Naive thymus-derived CD8-positive, alpha-beta T cell (primary cell): Measurements from ENCODE around the gene COBL. TPM values are rescaled to one million over a fixed set of nuclear protein-coding genes. Genes with fewer than 3 reads are reported as not detected.
A peak's percentile ranks its signal among the peaks of the same experiment; 100 is the strongest.

ENCODE experiments used
- ATAC-seq, 2 donors: fragments of 150-1000 bp; cut with Tn5 transposase in 1 of 2; sonication (Bioruptor Pico), chemical (Tn5 transposase) in 1 of 2; 1 replicate in 1 of 2; 2 replicates in 1 of 2; pipeline ENCODE4 v1.10.0; 2021; ENCODE audit warnings: mild to moderate bottlenecking in 2 of 2, moderate library complexity in 2 of 2
- POLR2A ChIA-PET: fragments of 350-600 bp; sonication (Branson Sonifier 250); formaldehyde crosslinking; loops from one replicate; lab custom pipeline; 2021; ENCODE audit warnings: antibody characterized with exemption; lab: Charles Lee
- DNase-seq, 10 donors: peaks; one replicate each; pipeline versions ENCODE4 v3.0.0 to v3.0.0-alpha.2; 2020 to 2022
- H3K27ac Mint-ChIP-seq, 10 donors: one replicate each; pipeline ENCODE4 v1.8.0; 2020 to 2022; ENCODE audit warnings: mild to moderate bottlenecking in 10 of 10, mixed read lengths in 10 of 10, moderate library complexity in 4 of 10, inconsistent platforms in 1 of 10
- H3K27me3 Mint-ChIP-seq, 5 donors: one replicate each; pipeline ENCODE4 v1.8.0; 2021 to 2022; ENCODE audit warnings: mixed read lengths in 5 of 5
- H3K36me3 Mint-ChIP-seq, 3 donors: one replicate each; pipeline ENCODE4 v1.8.0; 2020 to 2022; ENCODE audit warnings: mixed read lengths in 3 of 3, mild to moderate bottlenecking in 2 of 3, inconsistent platforms in 1 of 3
- H3K4me1 Mint-ChIP-seq, 4 donors: one replicate each; pipeline ENCODE4 v1.8.0; 2021 to 2022; ENCODE audit warnings: mixed read lengths in 4 of 4
- H3K4me3 Mint-ChIP-seq, 10 donors: one replicate each; pipeline ENCODE4 v1.8.0; 2020 to 2022; ENCODE audit warnings: mild to moderate bottlenecking in 10 of 10, mixed read lengths in 10 of 10, moderate library complexity in 6 of 10, inconsistent platforms in 1 of 10
- H3K9me3 Mint-ChIP-seq, 9 donors: one replicate each; pipeline ENCODE4 v1.8.0; 2020 to 2022; ENCODE audit warnings: mixed read lengths in 9 of 9, mild to moderate bottlenecking in 3 of 9, inconsistent platforms in 1 of 9, moderate library complexity in 1 of 9
- polyA plus RNA-seq, 3 donors: library from polyadenylated mRNA; unstranded; fragments of 300-500 nt; fragmentation: Illumina TruSeq; gene quantifications; one replicate each; pipeline ENCODE4 v1.2.3, GENCODE V29; 2021
- total RNA-seq, 8 experiments: library from RNA in 2 of 8; stranded (reverse) in 2 of 8; gene quantifications; one replicate each; pipeline ENCODE4 v1.2.3 and lab custom pipeline; 2021 to 2026

COBL gene
- total and polyA plus RNA-seq, 5 experiments from 2014 or later = not detected

DNA sequence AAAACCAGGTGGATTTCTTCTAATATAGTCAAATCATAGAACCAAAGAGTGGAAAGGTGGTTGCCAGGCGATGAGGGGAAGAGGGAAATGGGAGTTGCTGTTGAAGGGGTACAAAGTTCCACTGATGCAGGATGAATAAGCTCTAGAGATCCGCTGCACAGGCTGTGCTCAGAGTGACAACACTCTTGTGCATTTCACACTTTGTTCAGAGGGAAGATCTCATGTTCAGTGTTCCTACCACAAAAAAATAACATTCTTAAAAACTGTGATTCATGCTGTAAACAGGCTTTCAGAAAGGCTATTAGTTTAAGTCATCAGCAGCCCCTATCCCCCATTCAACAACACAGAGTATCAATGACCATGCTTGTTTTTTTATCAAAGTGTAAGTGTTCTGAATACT, 213.8 kb downstream of the COBL start:
- Mint-ChIP-seq H3K36me3 (peaks cover 0 to 5% (median 0%) of the 10 kb centered on the region in 3 donors), H3K27me3 (peaks cover 0 to 2% (median 0%) of the 10 kb centered on the region in 5 donors), H3K27ac (no peak overlapping the region), H3K4me3 (no peak overlapping the region), H3K9me3 (peaks cover 0 to 8% (median 2%) of the 10 kb centered on the region in 9 donors), H3K4me1 (no peaks in the 10 kb centered on the region)
- no peak for ATAC-seq
- POLR2A ChIA-PET = no interaction called here
- no peak for DNase-seq

DNA sequence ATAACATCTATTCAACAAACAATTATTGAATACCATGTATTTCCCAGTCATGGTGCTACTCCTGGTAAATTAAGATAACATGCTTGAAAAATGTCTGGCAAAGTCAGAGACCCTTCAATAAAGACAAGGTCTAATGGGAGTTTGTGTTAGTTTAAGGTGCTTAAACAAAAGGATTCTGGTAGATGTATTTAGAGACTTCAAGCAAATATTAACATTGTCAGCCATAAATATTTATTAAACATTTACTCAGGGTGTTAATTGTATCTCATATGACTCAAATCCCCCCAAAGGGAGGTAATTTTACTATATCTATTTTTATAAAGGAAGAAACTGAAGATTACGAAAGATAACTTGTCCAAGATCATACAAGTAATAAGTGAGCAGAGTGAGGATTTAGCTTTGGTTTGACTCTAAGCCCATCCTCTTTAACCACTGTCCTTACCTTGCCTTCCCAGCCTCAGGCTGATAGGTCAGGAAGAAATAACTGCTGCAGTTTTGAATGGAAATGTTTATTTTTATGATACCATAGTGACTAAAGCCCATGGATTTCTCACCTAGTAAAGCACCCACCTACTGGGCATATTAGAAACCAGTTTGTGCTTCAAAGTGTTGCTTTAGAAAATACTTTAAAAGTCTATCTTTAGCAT, 215.4 kb downstream of the COBL start:
- H3K36me3 Mint-ChIP-seq = peaks cover 0 to 16% (median 0%) of the 10 kb centered on the region in 3 donors
- H3K27me3 Mint-ChIP-seq = peaks cover 0 to 3% (median 0%) of the 10 kb centered on the region in 5 donors
- peaks cover 0 to 20% (median 6%) of the 10 kb centered on the region in 9 donors for H3K9me3 Mint-ChIP-seq
- POLR2A ChIA-PET = no interaction called here
- no peak overlapping the region for H3K27ac Mint-ChIP-seq
- ATAC-seq (no peak), DNase-seq (no peak)
- no peak overlapping the region for H3K4me3 Mint-ChIP-seq
- no peaks in the 10 kb centered on the region for H3K4me1 Mint-ChIP-seq

DNA sequence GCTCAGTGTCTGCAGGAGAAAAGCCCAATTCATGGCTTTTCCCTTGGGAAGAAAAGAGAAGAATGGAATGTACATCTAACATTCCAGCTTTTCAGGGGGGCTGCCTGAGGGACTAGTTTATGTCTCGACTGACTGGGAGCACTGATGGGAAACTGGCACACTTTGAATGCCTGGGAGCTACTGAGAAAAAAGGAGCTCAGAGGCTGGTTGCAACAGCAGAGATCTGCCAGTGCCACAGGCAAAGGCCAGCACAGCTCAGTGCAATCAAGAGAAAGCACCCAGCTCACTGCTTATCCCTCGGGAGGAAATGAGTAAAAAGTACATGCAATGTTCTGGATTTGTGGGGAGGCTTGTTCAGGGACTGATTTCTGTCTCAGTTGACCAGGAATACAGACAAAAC, 226.2 kb downstream of the COBL start:
- no peak for ATAC-seq
- POLR2A ChIA-PET = no interaction called here
- Mint-ChIP-seq H3K27ac (no peak overlapping the region), H3K4me1 (no peaks in the 10 kb centered on the region), H3K36me3 (peaks cover 3 to 28% (median 13%) of the 10 kb centered on the region in 3 donors), H3K9me3 (peaks cover 10 to 35% (median 24%) of the 10 kb centered on the region in 9 donors), H3K4me3 (no peak overlapping the region), H3K27me3 (peaks cover 0 to 12% (median 3%) of the 10 kb centered on the region in 5 donors)
- DNase-seq = no peak

DNA sequence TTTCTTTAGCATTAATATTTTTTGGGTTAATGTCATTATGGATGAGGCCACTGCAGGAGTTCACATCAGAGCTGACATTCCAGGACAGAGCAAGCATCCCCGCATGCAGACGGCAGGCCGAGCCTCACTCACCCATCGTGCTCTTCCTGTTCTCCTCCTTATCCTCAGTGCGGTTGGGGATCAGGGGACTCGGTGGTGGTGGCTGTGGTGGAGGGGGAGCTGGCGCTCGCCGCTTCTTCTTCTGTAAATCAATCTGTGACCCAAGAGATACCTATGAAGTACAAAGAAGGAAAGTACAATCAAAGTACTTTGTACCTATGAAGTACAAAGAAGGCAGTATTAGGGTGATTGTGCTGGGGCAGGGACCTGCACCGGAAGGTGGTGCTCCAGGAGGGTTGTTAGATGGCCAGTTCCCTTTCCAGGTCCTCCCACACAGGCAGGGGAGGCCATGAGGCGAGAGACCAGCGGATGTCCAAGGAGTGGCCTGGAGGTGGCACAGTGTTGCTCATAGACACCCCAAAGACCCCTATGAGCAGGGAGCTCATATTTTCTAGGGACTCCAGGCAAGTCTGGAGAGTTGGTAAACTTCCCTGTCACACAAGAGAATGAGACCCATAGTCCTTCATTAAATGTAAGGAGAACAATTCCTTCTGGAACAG, 231.4 kb downstream of the COBL start:
- H3K9me3 Mint-ChIP-seq = peaks cover 0 to 6% (median 2%) of the 10 kb centered on the region in 9 donors
- peak overlapping the region in 1 of 10 donors; percentile 9 for H3K4me3 Mint-ChIP-seq
- POLR2A ChIA-PET = no interaction called here
- H3K27ac Mint-ChIP-seq = no peak overlapping the region
- H3K36me3 Mint-ChIP-seq = peaks cover 0 to 5% (median 2%) of the 10 kb centered on the region in 3 donors
- ATAC-seq (no peak), DNase-seq (no peak)
- no peaks in the 10 kb centered on the region for H3K4me1 Mint-ChIP-seq
- peaks cover 0 to 4% (median 0%) of the 10 kb centered on the region in 5 donors for H3K27me3 Mint-ChIP-seq

DNA sequence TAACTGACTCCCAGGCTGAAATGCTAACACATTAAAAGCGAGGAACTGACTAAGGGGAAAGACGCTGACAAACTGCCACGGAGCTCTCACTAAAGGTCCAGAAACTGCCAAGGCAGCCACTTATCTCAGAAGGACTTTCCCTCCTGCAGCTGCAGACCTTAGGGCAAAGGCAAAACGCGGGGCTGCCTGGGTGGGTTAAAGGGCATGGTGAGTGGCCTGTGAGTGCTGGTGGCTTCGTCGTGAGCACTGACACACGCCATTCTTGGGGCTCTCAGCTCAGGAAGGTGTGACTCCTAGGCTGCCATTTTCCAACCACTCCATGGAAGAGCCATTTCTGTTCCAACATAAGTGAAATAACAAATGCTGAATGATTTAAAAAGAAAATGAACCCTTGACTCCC, 232.5 kb downstream of the COBL start:
- ATAC-seq = no peak
- no peaks in the 10 kb centered on the region for H3K4me1 Mint-ChIP-seq
- H3K27ac Mint-ChIP-seq = no peak overlapping the region
- POLR2A ChIA-PET = no interaction called here
- DNase-seq = no peak
- no peaks in the 10 kb centered on the region for H3K9me3 Mint-ChIP-seq
- peaks cover 0 to 4% (median 0%) of the 10 kb centered on the region in 5 donors for H3K27me3 Mint-ChIP-seq
- no peaks in the 10 kb centered on the region for H3K36me3 Mint-ChIP-seq
- no peak overlapping the region for H3K4me3 Mint-ChIP-seq

DNA sequence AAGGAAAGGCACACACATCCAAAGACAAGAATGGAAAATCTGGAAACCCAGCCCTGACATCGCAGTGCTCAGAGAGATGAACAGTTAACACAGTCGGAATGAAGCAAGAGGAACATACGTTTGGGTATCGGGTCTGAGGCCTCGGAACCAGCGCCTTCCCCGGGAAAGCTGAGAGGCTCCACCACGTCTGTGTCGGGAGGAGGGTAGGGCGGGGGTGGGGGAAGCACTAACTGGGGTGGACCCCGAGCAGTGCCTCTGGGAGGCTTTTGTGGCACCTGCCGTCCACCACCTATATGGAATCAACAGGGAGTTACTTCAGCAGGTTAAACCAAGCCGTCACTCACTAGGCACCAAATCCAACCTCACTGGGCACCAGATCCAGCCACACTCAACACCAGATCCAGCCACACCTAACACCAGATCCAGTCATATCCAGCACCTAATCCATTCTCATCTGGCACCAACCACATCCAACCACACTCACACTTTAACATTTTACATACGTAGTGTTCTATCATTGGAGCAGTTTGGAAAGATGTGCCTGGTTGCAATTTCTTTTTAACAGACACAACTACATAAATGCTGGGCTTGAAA, 233.6 kb downstream of the COBL start:
- POLR2A ChIA-PET = no interaction called here
- no peak for ATAC-seq
- Mint-ChIP-seq H3K36me3 (no peaks in the 10 kb centered on the region), H3K27me3 (peaks cover 0 to 1% (median 0%) of the 10 kb centered on the region in 5 donors), H3K27ac (no peak overlapping the region), H3K4me1 (no peaks in the 10 kb centered on the region), H3K9me3 (no peaks in the 10 kb centered on the region), H3K4me3 (no peak overlapping the region)
- no peak for DNase-seq

DNA sequence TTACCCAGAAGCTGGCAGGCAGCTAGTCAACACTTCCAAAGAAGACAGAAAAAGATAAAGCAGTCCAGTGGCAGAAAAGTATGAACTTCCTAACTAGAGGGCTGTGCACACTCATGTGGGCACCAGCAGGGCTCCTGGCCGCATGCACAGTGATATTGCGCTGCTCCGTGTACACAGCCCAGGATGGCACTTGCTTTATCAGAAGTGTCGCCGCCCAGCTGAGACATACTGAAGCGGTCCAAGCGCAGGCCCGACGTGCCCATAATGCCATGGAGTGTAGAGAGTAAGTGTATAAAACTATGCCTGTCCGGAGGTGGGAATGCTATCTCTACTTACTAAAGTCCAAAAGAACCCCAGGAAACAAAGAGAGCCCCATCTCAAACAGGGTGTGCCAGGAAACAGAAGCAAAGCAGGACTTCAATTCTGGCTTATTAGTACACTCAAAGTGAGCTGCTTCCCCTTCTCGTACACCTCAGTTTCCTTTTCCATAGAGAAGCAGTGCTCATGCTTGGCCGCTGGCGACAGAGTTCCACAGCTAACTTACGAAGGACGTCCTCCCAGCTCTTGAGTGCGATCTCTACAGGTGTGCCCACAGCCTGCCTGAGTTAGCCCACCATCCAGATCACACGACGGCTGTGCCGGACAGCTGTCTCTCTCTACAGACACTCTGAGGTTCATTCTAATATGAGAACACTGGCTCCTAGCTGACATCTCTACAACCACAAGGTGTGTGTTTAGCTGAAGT, 234.3 kb downstream of the COBL start:
- H3K4me1 Mint-ChIP-seq = no peaks in the 10 kb centered on the region
- peaks cover 0 to 1% (median 0%) of the 10 kb centered on the region in 5 donors for H3K27me3 Mint-ChIP-seq

DNA sequence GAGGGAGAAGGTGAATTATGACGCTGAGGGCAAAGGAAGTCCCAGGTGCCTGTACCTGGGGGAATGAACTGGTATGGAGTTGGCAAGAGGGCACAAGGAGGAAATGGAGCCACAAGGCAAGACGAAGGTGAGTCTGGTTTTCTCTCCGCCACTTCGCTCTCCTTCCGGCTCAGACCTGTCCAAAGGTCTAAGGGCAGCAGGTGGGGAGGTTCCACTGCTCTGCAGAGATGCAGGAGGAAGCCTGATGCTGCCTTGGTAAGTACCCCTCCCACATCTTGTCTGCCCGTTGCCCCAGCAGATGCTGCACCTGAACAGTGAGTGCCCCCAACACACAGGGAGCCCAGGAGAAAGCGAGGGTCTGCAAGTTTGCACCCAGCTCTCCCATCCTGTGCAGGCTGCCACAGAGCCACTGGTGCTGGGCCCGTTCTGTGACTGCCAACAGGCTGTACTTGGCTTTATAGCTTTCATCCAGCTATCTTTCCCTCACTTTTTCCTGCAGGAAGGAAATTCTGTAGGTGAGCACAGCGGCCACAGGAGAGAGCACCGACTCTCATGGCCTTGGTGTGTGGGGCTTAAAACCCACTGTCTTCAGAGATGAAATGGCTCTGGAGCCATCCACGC, 235.2 kb downstream of the COBL start:
- POLR2A ChIA-PET = no interaction called here
- Mint-ChIP-seq H3K36me3 (no peaks in the 10 kb centered on the region), H3K4me3 (no peak overlapping the region), H3K27me3 (peaks cover 0 to 1% (median 0%) of the 10 kb centered on the region in 5 donors), H3K27ac (no peak overlapping the region), H3K9me3 (no peaks in the 10 kb centered on the region), H3K4me1 (no peaks in the 10 kb centered on the region)
- no peak for ATAC-seq
- DNase-seq = no peak

More for the DNA sequence above, 234.3 kb downstream of the COBL start:
- ATAC-seq (no peak), DNase-seq (no peak)
- POLR2A ChIA-PET = no interaction called here
- H3K4me3 Mint-ChIP-seq = no peak overlapping the region
- H3K27ac Mint-ChIP-seq = peak overlapping the region in 1 of 10 donors; percentile 7
- no peaks in the 10 kb centered on the region for H3K36me3 Mint-ChIP-seq
- H3K9me3 Mint-ChIP-seq = no peaks in the 10 kb centered on the region

DNA sequence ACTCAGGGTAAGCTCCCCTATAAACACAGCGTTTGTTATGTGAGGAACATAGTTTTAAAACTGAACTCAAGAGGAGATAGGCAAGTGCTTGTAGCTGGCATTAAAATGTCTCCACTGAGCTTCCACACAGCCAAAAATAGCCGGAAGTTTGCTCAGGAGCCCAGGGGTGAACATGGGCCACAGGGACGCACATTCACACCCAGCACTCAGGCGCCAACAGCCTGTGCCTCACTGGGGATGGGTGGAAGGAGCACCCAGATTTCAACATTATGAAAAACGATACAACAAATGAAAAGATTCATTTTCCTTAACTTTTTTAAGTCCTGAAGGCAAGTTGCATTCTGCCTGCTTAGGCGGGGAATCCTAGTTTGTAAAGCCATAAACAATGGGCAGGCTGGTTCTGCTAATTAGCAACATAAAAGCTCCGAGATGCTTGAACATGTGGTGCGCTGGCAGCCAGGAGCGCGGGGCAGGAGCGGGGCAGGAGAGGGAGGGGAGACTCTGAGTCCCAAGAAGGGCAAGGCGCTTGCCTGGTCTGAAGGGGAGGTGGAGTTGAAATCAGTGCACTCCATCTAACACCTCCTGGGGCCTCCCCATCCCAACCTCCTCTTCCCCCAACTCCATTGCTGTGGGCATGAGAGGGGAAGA, 235.9 kb downstream of the COBL start:
- ATAC-seq (no peak), DNase-seq (no peak)
- no peak overlapping the region for H3K27ac Mint-ChIP-seq
- POLR2A ChIA-PET = no interaction called here
- H3K4me3 Mint-ChIP-seq = no peak overlapping the region
- H3K27me3 Mint-ChIP-seq = peaks cover 0 to 1% (median 0%) of the 10 kb centered on the region in 5 donors
- H3K9me3 Mint-ChIP-seq = no peaks in the 10 kb centered on the region
- no peaks in the 10 kb centered on the region for H3K36me3 Mint-ChIP-seq
- peaks cover 2 to 4% (median 3%) of the 10 kb centered on the region in 4 donors for H3K4me1 Mint-ChIP-seq

DNA sequence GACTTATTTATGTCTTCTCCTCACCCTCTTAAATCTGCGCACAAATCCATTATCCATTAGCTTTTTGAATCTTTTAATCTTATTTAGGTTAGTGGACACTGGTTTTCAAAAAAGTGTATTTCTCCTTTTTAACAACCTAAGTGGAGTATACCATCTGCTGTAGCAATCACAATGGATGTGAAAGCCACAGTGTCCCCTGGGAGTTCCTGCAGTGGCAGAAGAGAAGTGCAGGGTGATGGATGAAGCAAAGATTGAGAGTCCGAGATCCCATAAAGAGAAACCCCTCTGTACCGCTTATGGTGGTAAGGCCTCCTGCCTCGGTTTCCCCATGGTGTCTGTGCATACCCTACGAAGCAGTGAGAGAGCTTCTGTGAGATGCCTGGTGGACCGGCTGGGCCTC, 236.4 kb downstream of the COBL start:
- no peak for ATAC-seq
- Mint-ChIP-seq H3K9me3 (no peaks in the 10 kb centered on the region), H3K27me3 (peaks cover 0 to 1% (median 0%) of the 10 kb centered on the region in 5 donors), H3K4me1 (peaks cover 3 to 7% (median 4%) of the 10 kb centered on the region in 4 donors), H3K4me3 (no peak overlapping the region), H3K27ac (no peak overlapping the region), H3K36me3 (no peaks in the 10 kb centered on the region)
- no peak for DNase-seq
- POLR2A ChIA-PET = no interaction called here

DNA sequence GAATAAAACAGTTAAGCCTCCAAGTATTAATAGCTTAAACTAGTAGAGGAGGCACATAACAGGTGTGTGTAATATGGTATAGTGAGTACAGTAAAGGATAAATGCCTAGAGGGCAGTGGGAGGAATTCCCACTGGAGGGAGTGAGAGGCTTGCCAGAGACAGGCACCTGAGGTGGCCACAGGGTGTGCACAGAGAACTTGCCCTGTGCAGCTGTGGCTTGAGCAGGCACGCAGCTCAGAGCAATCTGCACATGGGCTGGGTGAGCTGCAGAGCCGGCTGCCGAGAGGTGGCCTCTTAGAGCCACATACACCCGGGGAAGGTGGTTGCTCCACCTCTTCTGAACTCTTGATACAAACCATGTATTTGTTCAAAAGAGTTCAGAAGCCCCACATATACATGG, 237.1 kb downstream of the COBL start:
- no peaks in the 10 kb centered on the region for H3K36me3 Mint-ChIP-seq
- peaks cover 3 to 7% (median 4%) of the 10 kb centered on the region in 4 donors for H3K4me1 Mint-ChIP-seq
- H3K4me3 Mint-ChIP-seq = no peak overlapping the region
- POLR2A ChIA-PET = no interaction called here
- H3K27me3 Mint-ChIP-seq = peaks cover 0 to 1% (median 0%) of the 10 kb centered on the region in 5 donors
- no peaks in the 10 kb centered on the region for H3K9me3 Mint-ChIP-seq
- no peak for DNase-seq
- ATAC-seq = no peak
- H3K27ac Mint-ChIP-seq = no peak overlapping the region

DNA sequence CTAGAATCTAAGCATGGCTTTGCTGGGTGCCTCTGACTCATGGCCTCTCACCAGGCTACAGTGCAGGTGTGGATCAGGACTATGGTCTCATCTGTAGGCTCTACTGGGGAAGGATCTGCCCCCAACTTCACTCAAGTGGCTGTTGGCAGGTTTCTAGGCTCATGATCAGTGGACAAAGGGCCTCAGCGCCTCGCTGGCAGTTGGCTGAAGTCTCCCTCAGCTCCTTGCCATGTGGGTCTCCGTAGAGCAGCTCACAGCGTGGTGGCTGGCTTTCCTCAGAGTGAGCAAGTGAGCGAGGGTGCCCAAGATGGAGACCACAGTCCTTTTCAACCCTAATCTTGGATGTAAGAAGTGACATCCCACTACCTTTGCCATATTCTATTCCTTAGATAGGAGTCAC, 238.0 kb downstream of the COBL start:
- POLR2A ChIA-PET = no interaction called here
- no peak for DNase-seq
- peaks cover 0 to 1% (median 0%) of the 10 kb centered on the region in 5 donors for H3K27me3 Mint-ChIP-seq
- H3K4me3 Mint-ChIP-seq = no peak overlapping the region
- no peak overlapping the region for H3K27ac Mint-ChIP-seq
- H3K36me3 Mint-ChIP-seq = no peaks in the 10 kb centered on the region
- peaks cover 3 to 7% (median 4%) of the 10 kb centered on the region in 4 donors for H3K4me1 Mint-ChIP-seq
- H3K9me3 Mint-ChIP-seq = no peaks in the 10 kb centered on the region
- no peak for ATAC-seq
